ENCODE results near the gene MAGI3. TPM values are rescaled to one million over a fixed set of nuclear protein-coding genes. Genes with fewer than 3 reads are reported as not detected.
"Not testable (repeated sequence)": the region's sequence is repeated elsewhere in the genome, so short reads cannot be mapped to it uniquely, and the experiment has no call there.

Gene MAGI3
- polyA plus RNA-seq, 4 donors, result 6.8 to 39.4 (median 12.8) TPM

DNA sequence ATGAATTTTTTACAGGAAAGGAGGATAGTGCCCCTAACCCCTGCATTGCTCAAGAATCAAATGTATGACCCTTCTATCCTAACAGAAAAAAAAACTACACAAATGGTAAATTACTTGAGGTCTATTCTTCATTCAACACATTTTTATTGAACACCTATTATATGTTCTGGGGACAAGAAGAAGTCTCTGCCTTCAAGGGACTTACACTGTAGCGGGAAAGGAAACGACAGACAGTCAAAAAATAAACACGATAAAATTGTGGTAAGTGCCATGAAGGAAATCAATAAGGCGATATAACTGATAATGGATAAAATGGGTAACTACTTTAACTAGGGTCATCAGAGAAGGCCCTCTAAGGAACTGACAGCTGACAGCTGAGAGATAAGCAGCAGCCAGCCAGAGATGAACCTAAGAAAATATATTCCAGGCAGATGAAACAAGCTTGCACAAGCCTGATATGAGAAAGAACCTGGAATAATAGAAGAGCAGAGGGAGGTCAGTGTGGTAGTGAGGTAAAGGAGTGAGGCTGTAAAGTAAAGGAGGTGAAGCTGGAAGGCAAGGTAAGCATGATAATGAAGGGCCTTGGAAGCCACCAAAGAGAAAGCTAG, 302.6 kb downstream of the MAGI3 start:
- FAIRE-seq, result no peak
- DNase-seq, result no peak
- Histone ChIP-seq H3K27me3 (ENCODE audit: control insufficient read depth in 3 of 3, insufficient read depth in 3 of 3, low read length in 3 of 3) (no peaks in the 10 kb centered on the region), H3K36me3 (ENCODE audit: control insufficient read depth in 3 of 3, insufficient read depth in 2 of 3, low read depth in 1 of 3, low read length in 3 of 3) (peaks cover 2 to 6% (median 4%) of the 10 kb centered on the region in 3 donors), H3K9me3 (ENCODE audit: control insufficient read depth in 2 of 2, insufficient read depth in 1 of 2, low read depth in 1 of 2, low read length in 1 of 2) (peaks cover 0 to 4% of the 10 kb centered on the region in 2 donors), H3K4me1 (ENCODE audit: control insufficient read depth in 3 of 3, insufficient read depth in 2 of 3, low read depth in 1 of 3, low read length in 2 of 3) (no peaks in the 10 kb centered on the region), H3K4me3 (ENCODE audit: low read depth in 1 of 3, low read length in 3 of 3) (no peak overlapping the region), H3K27ac (ENCODE audit: low read depth in 1 of 3, low read length in 2 of 3) (no peak overlapping the region)
- WGBS, 3 donors, result 93 to 95% (median 94%) methylated on average over 4 of the region's 4 CpGs

DNA sequence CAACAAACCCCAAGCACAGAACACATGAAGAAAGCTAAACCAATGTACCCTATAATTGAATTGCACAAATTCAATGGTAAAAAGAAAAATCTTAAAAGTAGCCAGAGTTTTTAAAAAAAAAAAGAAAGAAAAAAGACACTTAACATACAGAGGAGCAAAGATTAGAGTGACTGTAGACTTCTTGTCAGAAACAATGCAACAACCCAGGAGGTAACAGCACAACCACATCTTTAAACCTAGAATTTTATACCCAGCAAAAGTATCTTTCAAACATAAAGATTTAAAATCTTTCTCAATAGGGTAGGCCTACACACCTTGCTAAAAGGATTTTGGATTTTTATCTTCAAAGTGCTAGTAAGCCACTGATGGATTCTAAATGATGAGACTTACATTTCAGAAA, 304.6 kb downstream of the MAGI3 start:
- Histone ChIP-seq H3K4me1 (ENCODE audit: control insufficient read depth in 3 of 3, insufficient read depth in 2 of 3, low read depth in 1 of 3, low read length in 2 of 3) (no peaks in the 10 kb centered on the region), H3K4me3 (ENCODE audit: low read depth in 1 of 3, low read length in 3 of 3) (no peak overlapping the region), H3K9me3 (ENCODE audit: control insufficient read depth in 2 of 2, insufficient read depth in 1 of 2, low read depth in 1 of 2, low read length in 1 of 2) (peaks cover 0 to under 1% of the 10 kb centered on the region in 2 donors), H3K27me3 (ENCODE audit: control insufficient read depth in 3 of 3, insufficient read depth in 3 of 3, low read length in 3 of 3) (no peaks in the 10 kb centered on the region), H3K36me3 (ENCODE audit: control insufficient read depth in 3 of 3, insufficient read depth in 2 of 3, low read depth in 1 of 3, low read length in 3 of 3) (peaks cover 0 to 7% (median 7%) of the 10 kb centered on the region in 3 donors), H3K27ac (ENCODE audit: low read depth in 1 of 3, low read length in 2 of 3) (no peak overlapping the region)
- FAIRE-seq, result no peak
- DNase-seq, result no peak

DNA sequence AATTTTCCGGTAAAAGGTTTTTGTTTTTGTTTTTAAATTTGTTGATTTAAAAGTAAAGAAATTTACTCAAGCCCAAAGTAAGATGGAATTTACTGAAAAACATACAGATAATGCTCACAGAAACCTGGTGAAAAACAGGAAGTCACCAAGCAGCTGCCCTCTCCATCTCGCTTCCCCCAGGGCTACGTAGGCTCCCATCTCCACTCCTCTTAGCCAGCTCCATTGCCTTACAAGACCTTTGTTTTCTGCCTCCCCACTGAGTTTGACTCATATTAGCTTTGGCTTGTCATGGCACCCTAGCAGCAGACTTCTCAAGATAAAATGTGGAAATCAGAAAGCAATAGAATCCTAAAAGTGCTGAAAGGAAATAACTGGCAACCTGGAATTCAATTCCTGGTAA, 311.1 kb downstream of the MAGI3 start:
- no peak overlapping the region for H3K4me3 ChIP-seq (ENCODE audit: low read depth in 1 of 3, low read length in 3 of 3)
- FAIRE-seq, result no peak
- H3K27ac ChIP-seq (ENCODE audit: low read depth in 1 of 3, low read length in 2 of 3), result no peak overlapping the region
- DNase-seq, result no peak
- H3K4me1 ChIP-seq (ENCODE audit: control insufficient read depth in 3 of 3, insufficient read depth in 2 of 3, low read depth in 1 of 3, low read length in 2 of 3), result no peaks in the 10 kb centered on the region
- WGBS, 3 donors, result 87 to 98% (median 96%) methylated on average over 3 of the region's 3 CpGs
- H3K36me3 ChIP-seq (ENCODE audit: control insufficient read depth in 3 of 3, insufficient read depth in 2 of 3, low read depth in 1 of 3, low read length in 3 of 3), result peaks cover 0 to 9% (median 5%) of the 10 kb centered on the region in 3 donors
- no peaks in the 10 kb centered on the region for H3K9me3 ChIP-seq (ENCODE audit: control insufficient read depth in 2 of 2, insufficient read depth in 1 of 2, low read depth in 1 of 2, low read length in 1 of 2)
- H3K27me3 ChIP-seq (ENCODE audit: control insufficient read depth in 3 of 3, insufficient read depth in 3 of 3, low read length in 3 of 3), result no peaks in the 10 kb centered on the region

DNA sequence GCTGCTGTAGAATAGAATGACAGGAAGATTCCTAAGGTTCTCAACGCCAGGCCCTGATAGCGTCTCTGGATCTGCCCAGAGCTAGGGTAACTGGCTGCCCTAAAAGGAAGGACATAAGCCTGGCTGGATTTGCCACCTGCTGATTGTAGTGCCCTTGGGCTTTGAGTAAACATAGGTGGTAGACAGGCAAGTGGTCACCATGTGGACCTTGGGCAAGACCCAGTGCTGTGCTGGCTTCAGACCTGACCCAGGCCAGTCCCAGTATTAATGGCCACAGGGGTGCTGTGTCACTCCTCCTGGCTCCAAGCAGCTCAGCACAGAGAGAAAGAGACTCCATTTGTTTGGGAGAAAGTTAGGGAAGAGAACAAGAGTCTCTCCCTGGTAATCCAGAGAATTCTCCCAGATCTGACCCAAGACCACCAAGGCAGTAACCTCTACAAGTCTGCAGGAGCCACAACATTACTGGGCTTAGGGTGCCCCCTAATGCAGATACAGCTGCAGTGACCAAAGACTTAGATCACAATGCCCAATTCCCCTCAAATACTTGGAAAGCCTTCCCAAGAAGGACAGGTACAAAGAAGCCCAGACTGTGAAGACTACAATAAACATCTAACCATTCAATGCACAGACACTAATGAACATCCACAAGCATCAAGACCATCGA, 324.4 kb downstream of the MAGI3 start:
- DNase-seq (no peak), FAIRE-seq (no peak)
- no peaks in the 10 kb centered on the region for H3K27me3 ChIP-seq (ENCODE audit: control insufficient read depth in 3 of 3, insufficient read depth in 3 of 3, low read length in 3 of 3)
- WGBS, 3 donors, result 93 to 95% (median 94%) methylated on average over 3 of the region's 3 CpGs
- H3K4me1 ChIP-seq (ENCODE audit: control insufficient read depth in 3 of 3, insufficient read depth in 2 of 3, low read depth in 1 of 3, low read length in 2 of 3), result no peaks in the 10 kb centered on the region
- no peak overlapping the region for H3K27ac ChIP-seq (ENCODE audit: low read depth in 1 of 3, low read length in 2 of 3)
- no peak overlapping the region for H3K4me3 ChIP-seq (ENCODE audit: low read depth in 1 of 3, low read length in 3 of 3)
- peaks cover 0 to 15% (median 3%) of the 10 kb centered on the region in 3 donors for H3K36me3 ChIP-seq (ENCODE audit: control insufficient read depth in 3 of 3, insufficient read depth in 2 of 3, low read depth in 1 of 3, low read length in 3 of 3)
- peaks cover 2 to 20% of the 10 kb centered on the region in 2 donors for H3K9me3 ChIP-seq (ENCODE audit: control insufficient read depth in 2 of 2, insufficient read depth in 1 of 2, low read depth in 1 of 2, low read length in 1 of 2)

DNA sequence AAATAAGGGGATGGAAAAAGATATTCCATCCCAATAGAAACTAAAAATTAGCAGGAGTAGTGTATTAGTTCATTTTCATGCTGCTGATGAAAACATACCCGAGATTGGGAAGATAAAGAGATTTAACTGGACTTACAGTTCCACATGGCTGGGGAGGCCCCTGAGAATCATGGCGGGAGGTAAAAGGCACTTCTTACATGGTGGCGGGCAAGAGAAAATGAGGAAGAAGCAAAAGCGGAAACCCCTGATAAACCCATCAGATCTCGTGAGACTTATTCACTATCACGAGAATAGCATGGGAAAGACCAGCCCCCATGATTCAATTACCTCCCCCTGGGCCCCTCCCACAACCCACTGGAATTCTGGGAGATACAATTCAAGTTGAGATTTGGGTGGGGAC, 327.2 kb downstream of the MAGI3 start:
- not testable (repeated sequence) for H3K4me3 ChIP-seq (ENCODE audit: low read depth in 1 of 3, low read length in 3 of 3); H3K4me1 ChIP-seq (ENCODE audit: control insufficient read depth in 3 of 3, insufficient read depth in 2 of 3, low read depth in 1 of 3, low read length in 2 of 3); H3K27ac ChIP-seq (ENCODE audit: low read depth in 1 of 3, low read length in 2 of 3); DNase-seq; FAIRE-seq; H3K27me3 ChIP-seq (ENCODE audit: control insufficient read depth in 3 of 3, insufficient read depth in 3 of 3, low read length in 3 of 3)
- peaks cover 2 to 32% of the 10 kb centered on the region in 2 donors for H3K9me3 ChIP-seq (ENCODE audit: control insufficient read depth in 2 of 2, insufficient read depth in 1 of 2, low read depth in 1 of 2, low read length in 1 of 2)
- 94 to 100% (median 99%) methylated on average over 6 of the region's 6 CpGs for WGBS, 3 donors
- peaks cover 0 to 21% (median 3%) of the 10 kb centered on the region in 3 donors for H3K36me3 ChIP-seq (ENCODE audit: control insufficient read depth in 3 of 3, insufficient read depth in 2 of 3, low read depth in 1 of 3, low read length in 3 of 3)

DNA sequence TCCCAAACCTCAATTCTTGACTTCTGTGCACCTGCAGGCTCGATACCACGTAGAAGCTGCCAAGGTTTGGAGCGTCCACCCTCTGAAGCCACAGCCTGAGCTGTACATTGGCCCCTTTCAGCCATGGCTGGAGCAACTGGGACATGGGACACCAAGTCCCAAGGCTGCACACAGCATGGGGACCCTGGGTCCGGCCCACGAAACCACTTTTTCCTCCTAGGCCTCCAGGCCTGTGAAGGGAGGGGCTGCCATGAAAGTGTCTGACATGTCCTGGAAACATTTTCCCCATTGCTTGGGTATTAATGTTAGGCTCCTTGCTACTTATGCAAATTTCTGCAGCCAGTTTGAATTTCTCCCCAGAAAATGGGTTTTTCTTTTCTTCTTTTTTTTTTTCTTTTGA, 328.3 kb downstream of the MAGI3 start:
- not testable (repeated sequence) for H3K27me3 ChIP-seq (ENCODE audit: control insufficient read depth in 3 of 3, insufficient read depth in 3 of 3, low read length in 3 of 3); H3K4me1 ChIP-seq (ENCODE audit: control insufficient read depth in 3 of 3, insufficient read depth in 2 of 3, low read depth in 1 of 3, low read length in 2 of 3); H3K4me3 ChIP-seq (ENCODE audit: low read depth in 1 of 3, low read length in 3 of 3); FAIRE-seq; DNase-seq; H3K27ac ChIP-seq (ENCODE audit: low read depth in 1 of 3, low read length in 2 of 3)
- Histone ChIP-seq H3K36me3 (ENCODE audit: control insufficient read depth in 3 of 3, insufficient read depth in 2 of 3, low read depth in 1 of 3, low read length in 3 of 3) (peaks cover 0 to 21% (median 3%) of the 10 kb centered on the region in 3 donors), H3K9me3 (ENCODE audit: control insufficient read depth in 2 of 2, insufficient read depth in 1 of 2, low read depth in 1 of 2, low read length in 1 of 2) (peaks cover 2 to 32% of the 10 kb centered on the region in 2 donors)
- WGBS, 3 donors, result 98 to 100% (median 99%) methylated on average over 5 of the region's 5 CpGs

DNA sequence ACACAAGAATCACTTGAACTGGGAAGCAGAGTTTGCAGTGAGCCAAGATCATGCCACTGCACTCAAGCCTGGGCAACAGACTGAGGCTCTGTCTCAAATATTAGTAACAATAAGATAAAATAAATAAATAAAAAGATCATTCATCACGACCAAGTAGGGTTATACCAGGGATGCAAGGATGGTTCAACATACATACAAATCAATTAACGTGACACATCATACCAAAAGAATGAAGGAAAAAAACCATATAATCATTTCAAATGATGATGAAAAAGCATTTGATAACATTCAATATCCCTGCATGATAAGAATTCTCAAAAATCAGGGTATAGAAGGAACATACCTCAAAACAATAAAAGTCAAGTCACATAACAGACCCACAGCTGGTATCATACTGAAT, 330.7 kb downstream of the MAGI3 start:
- WGBS, 3 donors, result 96 to 98% (median 97%) methylated on average over 2 of the region's 2 CpGs
- Histone ChIP-seq H3K9me3 (ENCODE audit: control insufficient read depth in 2 of 2, insufficient read depth in 1 of 2, low read depth in 1 of 2, low read length in 1 of 2) (peaks cover 2 to 32% of the 10 kb centered on the region in 2 donors), H3K4me3 (ENCODE audit: low read depth in 1 of 3, low read length in 3 of 3) (no peak overlapping the region), H3K27ac (ENCODE audit: low read depth in 1 of 3, low read length in 2 of 3) (no peak overlapping the region), H3K27me3 (ENCODE audit: control insufficient read depth in 3 of 3, insufficient read depth in 3 of 3, low read length in 3 of 3) (no peaks in the 10 kb centered on the region), H3K36me3 (ENCODE audit: control insufficient read depth in 3 of 3, insufficient read depth in 2 of 3, low read depth in 1 of 3, low read length in 3 of 3) (peaks cover 0 to 28% (median 3%) of the 10 kb centered on the region in 3 donors), H3K4me1 (ENCODE audit: control insufficient read depth in 3 of 3, insufficient read depth in 2 of 3, low read depth in 1 of 3, low read length in 2 of 3) (no peaks in the 10 kb centered on the region)
- DNase-seq (no peak), FAIRE-seq (no peak)

DNA sequence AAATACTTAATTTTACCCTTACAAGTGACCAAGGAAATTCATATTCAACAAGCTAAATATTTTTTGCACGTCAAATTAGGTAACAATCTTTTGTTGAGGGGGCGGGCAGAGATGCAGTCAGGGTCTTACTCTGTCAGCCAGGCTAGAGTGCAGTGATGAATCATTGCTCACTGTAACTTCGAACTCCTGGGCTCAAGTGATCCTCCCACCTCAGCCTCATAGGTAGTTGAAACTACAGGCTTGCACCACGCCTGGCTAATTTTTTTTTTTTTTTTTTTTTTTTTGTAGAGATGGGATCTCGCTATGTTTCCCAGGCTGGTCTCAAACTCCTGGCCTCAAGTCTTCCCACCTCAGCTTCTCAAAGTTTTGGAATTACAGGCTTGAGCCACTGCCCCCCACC, 342.5 kb downstream of the MAGI3 start:
- 82 to 87% (median 84%) methylated on average over 5 of the region's 5 CpGs for WGBS, 3 donors
- no peaks in the 10 kb centered on the region for H3K4me1 ChIP-seq (ENCODE audit: control insufficient read depth in 3 of 3, insufficient read depth in 2 of 3, low read depth in 1 of 3, low read length in 2 of 3)
- H3K4me3 ChIP-seq (ENCODE audit: low read depth in 1 of 3, low read length in 3 of 3), result no peak overlapping the region
- H3K9me3 ChIP-seq (ENCODE audit: control insufficient read depth in 2 of 2, insufficient read depth in 1 of 2, low read depth in 1 of 2, low read length in 1 of 2), result no peaks in the 10 kb centered on the region
- peaks cover 0 to 5% (median 4%) of the 10 kb centered on the region in 3 donors for H3K36me3 ChIP-seq (ENCODE audit: control insufficient read depth in 3 of 3, insufficient read depth in 2 of 3, low read depth in 1 of 3, low read length in 3 of 3)
- FAIRE-seq, result no peak
- no peaks in the 10 kb centered on the region for H3K27me3 ChIP-seq (ENCODE audit: control insufficient read depth in 3 of 3, insufficient read depth in 3 of 3, low read length in 3 of 3)
- no peak overlapping the region for H3K27ac ChIP-seq (ENCODE audit: low read depth in 1 of 3, low read length in 2 of 3)
- no peak for DNase-seq
